ENCODE data around the gene URI1. TPM values are rescaled to one million over a fixed set of nuclear protein-coding genes. Genes with fewer than 3 reads are reported as not detected.
"Not testable (repeated sequence)": the region's sequence is repeated elsewhere in the genome, so short reads cannot be mapped to it uniquely, and the experiment has no call there.

URI1 gene
- total RNA-seq, 1 donor from 2014 or later: 43.7 TPM

DNA sequence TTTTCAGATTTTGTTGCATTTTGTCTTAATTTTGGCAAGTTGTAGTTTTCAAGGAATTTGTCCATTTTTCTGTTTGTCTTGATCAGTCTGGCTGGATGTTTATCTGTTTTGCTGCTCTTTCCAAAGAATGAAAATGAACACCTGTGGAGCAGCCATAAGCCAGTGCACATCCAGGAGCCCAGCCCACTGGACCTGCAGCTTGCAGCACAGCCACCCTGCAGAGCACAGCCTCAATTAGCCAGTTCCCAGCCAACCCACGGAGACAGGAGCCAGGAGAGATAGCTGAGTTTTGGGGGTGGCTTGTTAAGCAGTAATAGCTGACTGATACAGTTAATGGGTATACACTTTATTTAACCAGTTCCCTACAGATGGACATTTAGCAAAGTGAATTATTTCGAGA lies 38.0 kb upstream of the URI1 start:
- H3K4me1 Mint-ChIP-seq (ENCODE audit: unreplicated experiment): peaks cover under 1% of the 10 kb centered on the region
- DNase-seq (ENCODE audit: extremely low spot score, unreplicated experiment): no peak
- no peaks in the 10 kb centered on the region for H3K9me3 Mint-ChIP-seq (ENCODE audit: unreplicated experiment)
- no peak overlapping the region for H3K27ac Mint-ChIP-seq (ENCODE audit: unreplicated experiment)
- TF ChIP-seq, protein P1, sequence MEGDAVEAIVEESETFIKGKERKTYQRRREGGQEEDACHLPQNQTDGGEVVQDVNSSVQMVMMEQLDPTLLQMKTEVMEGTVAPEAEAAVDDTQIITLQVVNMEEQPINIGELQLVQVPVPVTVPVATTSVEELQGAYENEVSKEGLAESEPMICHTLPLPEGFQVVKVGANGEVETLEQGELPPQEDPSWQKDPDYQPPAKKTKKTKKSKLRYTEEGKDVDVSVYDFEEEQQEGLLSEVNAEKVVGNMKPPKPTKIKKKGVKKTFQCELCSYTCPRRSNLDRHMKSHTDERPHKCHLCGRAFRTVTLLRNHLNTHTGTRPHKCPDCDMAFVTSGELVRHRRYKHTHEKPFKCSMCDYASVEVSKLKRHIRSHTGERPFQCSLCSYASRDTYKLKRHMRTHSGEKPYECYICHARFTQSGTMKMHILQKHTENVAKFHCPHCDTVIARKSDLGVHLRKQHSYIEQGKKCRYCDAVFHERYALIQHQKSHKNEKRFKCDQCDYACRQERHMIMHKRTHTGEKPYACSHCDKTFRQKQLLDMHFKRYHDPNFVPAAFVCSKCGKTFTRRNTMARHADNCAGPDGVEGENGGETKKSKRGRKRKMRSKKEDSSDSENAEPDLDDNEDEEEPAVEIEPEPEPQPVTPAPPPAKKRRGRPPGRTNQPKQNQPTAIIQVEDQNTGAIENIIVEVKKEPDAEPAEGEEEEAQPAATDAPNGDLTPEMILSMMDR (IDR thresholded peaks at IDR 0.05): no peak
- H3K4me3 Mint-ChIP-seq (ENCODE audit: unreplicated experiment): no peak overlapping the region
- no peaks in the 10 kb centered on the region for H3K27me3 Mint-ChIP-seq (ENCODE audit: unreplicated experiment)
- no peaks in the 10 kb centered on the region for H3K36me3 Mint-ChIP-seq (ENCODE audit: unreplicated experiment)

DNA sequence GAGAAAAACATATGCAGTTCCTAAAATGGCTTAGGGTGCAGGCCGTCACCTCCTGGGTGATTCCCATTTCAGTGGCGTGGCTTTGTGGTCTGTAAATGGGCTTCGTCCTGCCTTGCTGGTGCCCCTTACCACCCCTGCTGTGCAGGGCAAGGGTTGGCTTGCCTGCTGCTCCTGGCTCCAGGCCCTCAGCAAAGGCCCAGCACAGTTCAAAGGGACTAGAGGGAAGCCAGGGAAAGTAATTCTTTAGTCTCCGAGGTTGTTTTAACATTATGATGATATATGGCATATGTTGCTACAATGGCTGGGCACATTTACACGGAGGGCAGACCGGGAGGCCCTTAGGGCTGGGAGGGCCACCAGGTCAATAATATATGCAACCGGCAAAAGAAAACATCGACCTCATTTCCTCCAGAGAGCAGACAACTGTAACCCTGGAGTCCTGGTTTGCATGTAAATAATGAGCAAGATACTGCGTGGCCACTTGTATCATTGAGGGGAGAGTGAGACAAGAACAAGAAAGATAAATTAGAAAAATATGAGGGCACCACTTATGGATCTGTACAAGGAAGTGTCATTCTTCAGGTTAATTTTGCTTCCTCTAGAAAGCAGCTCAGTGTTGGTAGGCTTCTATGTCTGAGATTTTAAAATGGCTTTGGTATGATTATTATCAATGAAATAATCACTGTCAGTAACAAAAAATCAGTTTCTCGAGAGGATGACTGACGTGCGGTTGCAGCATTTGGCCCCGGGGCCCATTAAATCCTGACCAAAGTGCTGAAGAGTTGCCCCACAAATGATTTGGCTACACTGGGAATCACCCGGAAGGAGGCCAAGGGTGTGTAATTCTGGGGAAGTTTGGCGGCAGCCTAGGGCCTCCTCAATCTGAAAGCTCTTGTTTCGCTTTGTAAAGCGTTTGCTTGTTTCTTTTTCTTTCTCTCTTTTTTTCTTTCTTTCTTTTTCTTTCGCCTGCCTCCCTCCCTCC lies 32.8 kb upstream of the URI1 start:
- H3K27me3 Mint-ChIP-seq (ENCODE audit: unreplicated experiment): no peaks in the 10 kb centered on the region
- TF ChIP-seq, protein P1 (IDR thresholded peaks at IDR 0.05): no peak
- no peak overlapping the region for H3K4me3 Mint-ChIP-seq (ENCODE audit: unreplicated experiment)
- DNase-seq (ENCODE audit: extremely low spot score, unreplicated experiment): no peak
- no peaks in the 10 kb centered on the region for H3K9me3 Mint-ChIP-seq (ENCODE audit: unreplicated experiment)
- H3K4me1 Mint-ChIP-seq (ENCODE audit: unreplicated experiment): peaks cover 4% of the 10 kb centered on the region
- no peak overlapping the region for H3K27ac Mint-ChIP-seq (ENCODE audit: unreplicated experiment)
- H3K36me3 Mint-ChIP-seq (ENCODE audit: unreplicated experiment): no peaks in the 10 kb centered on the region

DNA sequence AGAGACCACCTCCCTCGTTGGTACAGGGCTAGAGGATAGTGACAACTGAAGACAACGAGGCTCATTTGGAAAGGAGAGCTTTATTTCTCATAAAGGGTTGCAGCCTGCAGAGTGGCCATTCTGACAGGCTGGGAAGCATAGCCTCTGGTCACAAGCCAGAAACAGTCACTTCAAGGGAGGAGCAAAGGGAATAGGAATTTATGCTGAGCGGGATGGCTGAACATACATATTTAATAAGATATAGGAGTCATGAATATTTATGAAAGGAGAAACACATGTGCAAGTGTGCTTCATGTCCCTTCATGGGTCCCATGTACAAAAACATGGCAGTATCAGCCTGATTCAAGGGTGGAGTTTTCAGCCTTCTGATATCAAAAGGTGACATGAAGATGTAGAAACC lies 27.1 kb upstream of the URI1 start:
- Mint-ChIP-seq H3K4me1 (ENCODE audit: unreplicated experiment) (no peaks in the 10 kb centered on the region), H3K4me3 (ENCODE audit: unreplicated experiment) (no peak overlapping the region), H3K27me3 (ENCODE audit: unreplicated experiment) (no peaks in the 10 kb centered on the region), H3K27ac (ENCODE audit: unreplicated experiment) (no peak overlapping the region), H3K36me3 (ENCODE audit: unreplicated experiment) (no peaks in the 10 kb centered on the region), H3K9me3 (ENCODE audit: unreplicated experiment) (no peaks in the 10 kb centered on the region)
- DNase-seq (ENCODE audit: extremely low spot score, unreplicated experiment): no peak
- TF ChIP-seq, protein P1 (IDR thresholded peaks at IDR 0.05): no peak

DNA sequence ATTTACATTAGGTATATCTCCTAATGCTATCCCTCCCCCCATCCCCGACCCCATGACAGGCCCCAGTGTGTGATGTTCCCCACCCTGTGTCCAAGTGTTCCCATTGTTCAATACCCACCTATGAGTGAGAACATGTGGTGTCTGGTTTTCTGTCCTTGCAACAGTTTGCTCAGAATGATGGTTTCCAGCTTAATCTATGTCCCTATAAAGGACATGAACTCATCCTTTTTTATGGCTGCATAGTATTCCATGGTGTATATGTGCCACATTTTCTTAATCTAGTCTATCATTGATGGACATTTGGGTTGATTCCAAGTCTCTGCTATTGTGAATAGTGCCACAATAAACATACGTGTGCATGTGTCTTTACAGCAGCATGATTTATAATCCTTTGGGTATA lies 26.2 kb upstream of the URI1 start:
- not testable (repeated sequence) for H3K4me1 Mint-ChIP-seq (ENCODE audit: unreplicated experiment); DNase-seq (ENCODE audit: extremely low spot score, unreplicated experiment); H3K27ac Mint-ChIP-seq (ENCODE audit: unreplicated experiment); H3K36me3 Mint-ChIP-seq (ENCODE audit: unreplicated experiment); H3K4me3 Mint-ChIP-seq (ENCODE audit: unreplicated experiment); H3K27me3 Mint-ChIP-seq (ENCODE audit: unreplicated experiment); H3K9me3 Mint-ChIP-seq (ENCODE audit: unreplicated experiment)

DNA sequence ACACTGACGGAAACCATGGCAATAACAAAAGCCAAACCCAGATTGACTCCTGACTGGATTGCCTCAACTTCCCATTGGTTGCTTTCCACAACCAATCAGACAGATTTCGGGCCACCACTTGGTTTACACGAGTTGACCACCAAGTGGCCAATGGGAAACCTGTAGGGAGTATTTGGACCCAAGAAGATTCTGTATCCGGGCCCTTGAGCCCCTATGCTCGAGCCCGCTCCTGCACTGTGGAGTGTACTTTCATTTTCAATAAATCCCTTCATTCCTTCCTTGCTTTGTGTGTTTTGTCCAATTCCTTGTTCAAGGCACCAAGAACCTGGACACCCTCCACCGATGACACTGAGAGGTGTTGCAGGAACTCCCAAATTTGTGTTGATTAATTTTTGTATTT lies 24.1 kb upstream of the URI1 start:
- no peaks in the 10 kb centered on the region for H3K9me3 Mint-ChIP-seq (ENCODE audit: unreplicated experiment)
- TF ChIP-seq, protein P1 (IDR thresholded peaks at IDR 0.05): no peak
- H3K36me3 Mint-ChIP-seq (ENCODE audit: unreplicated experiment): no peaks in the 10 kb centered on the region
- H3K4me1 Mint-ChIP-seq (ENCODE audit: unreplicated experiment): no peaks in the 10 kb centered on the region
- DNase-seq (ENCODE audit: extremely low spot score, unreplicated experiment): no peak
- no peak overlapping the region for H3K4me3 Mint-ChIP-seq (ENCODE audit: unreplicated experiment)
- no peaks in the 10 kb centered on the region for H3K27me3 Mint-ChIP-seq (ENCODE audit: unreplicated experiment)
- H3K27ac Mint-ChIP-seq (ENCODE audit: unreplicated experiment): no peak overlapping the region

Measured in osteocyte (in vitro differentiated cells).